ENCODE data around the gene DIS3L2.

DNA sequence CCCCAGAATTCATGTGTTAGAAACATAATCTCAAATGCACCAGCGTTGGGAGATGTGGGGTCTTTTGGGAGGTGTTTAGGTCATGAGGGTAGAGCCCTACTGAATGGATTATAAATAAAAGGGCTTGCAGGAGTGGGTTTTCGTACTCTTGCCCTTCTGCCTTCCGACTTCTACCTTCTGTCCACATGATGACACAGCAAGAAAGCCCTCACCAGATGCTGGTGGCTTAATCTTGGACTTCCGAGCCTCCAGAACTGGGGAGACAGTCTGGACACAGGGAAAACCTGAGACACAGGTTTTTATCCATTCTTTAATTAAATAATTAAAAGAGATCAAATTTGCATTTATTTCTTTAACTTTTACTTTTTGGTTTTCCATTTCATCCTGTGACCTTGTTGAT is 87.8 kb downstream of the DIS3L2 start:
- TF ChIP-seq, protein P1, sequence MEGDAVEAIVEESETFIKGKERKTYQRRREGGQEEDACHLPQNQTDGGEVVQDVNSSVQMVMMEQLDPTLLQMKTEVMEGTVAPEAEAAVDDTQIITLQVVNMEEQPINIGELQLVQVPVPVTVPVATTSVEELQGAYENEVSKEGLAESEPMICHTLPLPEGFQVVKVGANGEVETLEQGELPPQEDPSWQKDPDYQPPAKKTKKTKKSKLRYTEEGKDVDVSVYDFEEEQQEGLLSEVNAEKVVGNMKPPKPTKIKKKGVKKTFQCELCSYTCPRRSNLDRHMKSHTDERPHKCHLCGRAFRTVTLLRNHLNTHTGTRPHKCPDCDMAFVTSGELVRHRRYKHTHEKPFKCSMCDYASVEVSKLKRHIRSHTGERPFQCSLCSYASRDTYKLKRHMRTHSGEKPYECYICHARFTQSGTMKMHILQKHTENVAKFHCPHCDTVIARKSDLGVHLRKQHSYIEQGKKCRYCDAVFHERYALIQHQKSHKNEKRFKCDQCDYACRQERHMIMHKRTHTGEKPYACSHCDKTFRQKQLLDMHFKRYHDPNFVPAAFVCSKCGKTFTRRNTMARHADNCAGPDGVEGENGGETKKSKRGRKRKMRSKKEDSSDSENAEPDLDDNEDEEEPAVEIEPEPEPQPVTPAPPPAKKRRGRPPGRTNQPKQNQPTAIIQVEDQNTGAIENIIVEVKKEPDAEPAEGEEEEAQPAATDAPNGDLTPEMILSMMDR (conservative IDR thresholded peaks at IDR 0.05; ENCODE audit: low read depth in 2 of 2) = no peak
- no peak for TF ChIP-seq JUNB (IDR thresholded peaks at IDR 0.05; ENCODE audit: unreplicated experiment)
- no peak for TF ChIP-seq ZNF331 (CRISPR knock-in tag; IDR thresholded peaks at IDR 0.05; ENCODE audit: low read depth)
- no peak for TF ChIP-seq CREB1 (CRISPR knock-in tag; IDR thresholded peaks at IDR 0.05; ENCODE audit: low read depth)
- TF ChIP-seq ZNF114 (CRISPR knock-in tag; IDR thresholded peaks at IDR 0.05) = no peak
- TF ChIP-seq EZH2 (IDR thresholded peaks at IDR 0.05; ENCODE audit: low read depth, unreplicated experiment) = no peak
- TF ChIP-seq POLR2AphosphoS5 (IDR thresholded peaks at IDR 0.05; ENCODE audit: low read depth) = no peak
- TF ChIP-seq, protein P2, sequence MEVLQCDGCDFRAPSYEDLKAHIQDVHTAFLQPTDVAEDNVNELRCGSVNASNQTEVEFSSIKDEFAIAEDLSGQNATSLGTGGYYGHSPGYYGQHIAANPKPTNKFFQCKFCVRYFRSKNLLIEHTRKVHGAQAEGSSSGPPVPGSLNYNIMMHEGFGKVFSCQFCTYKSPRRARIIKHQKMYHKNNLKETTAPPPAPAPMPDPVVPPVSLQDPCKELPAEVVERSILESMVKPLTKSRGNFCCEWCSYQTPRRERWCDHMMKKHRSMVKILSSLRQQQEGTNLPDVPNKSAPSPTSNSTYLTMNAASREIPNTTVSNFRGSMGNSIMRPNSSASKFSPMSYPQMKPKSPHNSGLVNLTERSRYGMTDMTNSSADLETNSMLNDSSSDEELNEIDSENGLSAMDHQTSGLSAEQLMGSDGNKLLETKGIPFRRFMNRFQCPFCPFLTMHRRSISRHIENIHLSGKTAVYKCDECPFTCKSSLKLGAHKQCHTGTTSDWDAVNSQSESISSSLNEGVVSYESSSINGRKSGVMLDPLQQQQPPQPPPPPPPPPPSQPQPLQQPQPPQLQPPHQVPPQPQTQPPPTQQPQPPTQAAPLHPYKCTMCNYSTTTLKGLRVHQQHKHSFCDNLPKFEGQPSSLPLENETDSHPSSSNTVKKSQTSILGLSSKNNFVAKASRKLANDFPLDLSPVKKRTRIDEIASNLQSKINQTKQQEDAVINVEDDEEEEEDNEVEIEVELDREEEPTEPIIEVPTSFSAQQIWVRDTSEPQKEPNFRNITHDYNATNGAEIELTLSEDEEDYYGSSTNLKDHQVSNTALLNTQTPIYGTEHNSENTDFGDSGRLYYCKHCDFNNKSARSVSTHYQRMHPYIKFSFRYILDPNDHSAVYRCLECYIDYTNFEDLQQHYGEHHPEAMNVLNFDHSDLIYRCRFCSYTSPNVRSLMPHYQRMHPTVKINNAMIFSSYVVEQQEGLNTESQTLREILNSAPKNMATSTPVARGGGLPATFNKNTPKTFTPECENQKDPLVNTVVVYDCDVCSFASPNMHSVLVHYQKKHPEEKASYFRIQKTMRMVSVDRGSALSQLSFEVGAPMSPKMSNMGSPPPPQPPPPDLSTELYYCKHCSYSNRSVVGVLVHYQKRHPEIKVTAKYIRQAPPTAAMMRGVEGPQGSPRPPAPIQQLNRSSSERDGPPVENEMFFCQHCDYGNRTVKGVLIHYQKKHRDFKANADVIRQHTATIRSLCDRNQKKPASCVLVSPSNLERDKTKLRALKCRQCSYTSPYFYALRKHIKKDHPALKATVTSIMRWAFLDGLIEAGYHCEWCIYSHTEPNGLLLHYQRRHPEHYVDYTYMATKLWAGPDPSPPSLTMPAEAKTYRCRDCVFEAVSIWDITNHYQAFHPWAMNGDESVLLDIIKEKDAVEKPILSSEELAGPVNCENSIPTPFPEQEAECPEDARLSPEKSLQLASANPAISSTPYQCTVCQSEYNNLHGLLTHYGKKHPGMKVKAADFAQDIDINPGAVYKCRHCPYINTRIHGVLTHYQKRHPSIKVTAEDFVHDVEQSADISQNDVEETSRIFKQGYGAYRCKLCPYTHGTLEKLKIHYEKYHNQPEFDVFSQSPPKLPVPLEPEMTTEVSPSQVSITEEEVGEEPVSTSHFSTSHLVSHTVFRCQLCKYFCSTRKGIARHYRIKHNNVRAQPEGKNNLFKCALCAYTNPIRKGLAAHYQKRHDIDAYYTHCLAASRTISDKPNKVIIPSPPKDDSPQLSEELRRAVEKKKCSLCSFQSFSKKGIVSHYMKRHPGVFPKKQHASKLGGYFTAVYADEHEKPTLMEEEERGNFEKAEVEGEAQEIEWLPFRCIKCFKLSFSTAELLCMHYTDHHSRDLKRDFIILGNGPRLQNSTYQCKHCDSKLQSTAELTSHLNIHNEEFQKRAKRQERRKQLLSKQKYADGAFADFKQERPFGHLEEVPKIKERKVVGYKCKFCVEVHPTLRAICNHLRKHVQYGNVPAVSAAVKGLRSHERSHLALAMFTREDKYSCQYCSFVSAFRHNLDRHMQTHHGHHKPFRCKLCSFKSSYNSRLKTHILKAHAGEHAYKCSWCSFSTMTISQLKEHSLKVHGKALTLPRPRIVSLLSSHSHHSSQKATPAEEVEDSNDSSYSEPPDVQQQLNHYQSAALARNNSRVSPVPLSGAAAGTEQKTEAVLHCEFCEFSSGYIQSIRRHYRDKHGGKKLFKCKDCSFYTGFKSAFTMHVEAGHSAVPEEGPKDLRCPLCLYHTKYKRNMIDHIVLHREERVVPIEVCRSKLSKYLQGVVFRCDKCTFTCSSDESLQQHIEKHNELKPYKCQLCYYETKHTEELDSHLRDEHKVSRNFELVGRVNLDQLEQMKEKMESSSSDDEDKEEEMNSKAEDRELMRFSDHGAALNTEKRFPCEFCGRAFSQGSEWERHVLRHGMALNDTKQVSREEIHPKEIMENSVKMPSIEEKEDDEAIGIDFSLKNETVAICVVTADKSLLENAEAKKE (CRISPR knock-in tag; IDR thresholded peaks at IDR 0.05) = no peak
- TF ChIP-seq, protein P3, sequence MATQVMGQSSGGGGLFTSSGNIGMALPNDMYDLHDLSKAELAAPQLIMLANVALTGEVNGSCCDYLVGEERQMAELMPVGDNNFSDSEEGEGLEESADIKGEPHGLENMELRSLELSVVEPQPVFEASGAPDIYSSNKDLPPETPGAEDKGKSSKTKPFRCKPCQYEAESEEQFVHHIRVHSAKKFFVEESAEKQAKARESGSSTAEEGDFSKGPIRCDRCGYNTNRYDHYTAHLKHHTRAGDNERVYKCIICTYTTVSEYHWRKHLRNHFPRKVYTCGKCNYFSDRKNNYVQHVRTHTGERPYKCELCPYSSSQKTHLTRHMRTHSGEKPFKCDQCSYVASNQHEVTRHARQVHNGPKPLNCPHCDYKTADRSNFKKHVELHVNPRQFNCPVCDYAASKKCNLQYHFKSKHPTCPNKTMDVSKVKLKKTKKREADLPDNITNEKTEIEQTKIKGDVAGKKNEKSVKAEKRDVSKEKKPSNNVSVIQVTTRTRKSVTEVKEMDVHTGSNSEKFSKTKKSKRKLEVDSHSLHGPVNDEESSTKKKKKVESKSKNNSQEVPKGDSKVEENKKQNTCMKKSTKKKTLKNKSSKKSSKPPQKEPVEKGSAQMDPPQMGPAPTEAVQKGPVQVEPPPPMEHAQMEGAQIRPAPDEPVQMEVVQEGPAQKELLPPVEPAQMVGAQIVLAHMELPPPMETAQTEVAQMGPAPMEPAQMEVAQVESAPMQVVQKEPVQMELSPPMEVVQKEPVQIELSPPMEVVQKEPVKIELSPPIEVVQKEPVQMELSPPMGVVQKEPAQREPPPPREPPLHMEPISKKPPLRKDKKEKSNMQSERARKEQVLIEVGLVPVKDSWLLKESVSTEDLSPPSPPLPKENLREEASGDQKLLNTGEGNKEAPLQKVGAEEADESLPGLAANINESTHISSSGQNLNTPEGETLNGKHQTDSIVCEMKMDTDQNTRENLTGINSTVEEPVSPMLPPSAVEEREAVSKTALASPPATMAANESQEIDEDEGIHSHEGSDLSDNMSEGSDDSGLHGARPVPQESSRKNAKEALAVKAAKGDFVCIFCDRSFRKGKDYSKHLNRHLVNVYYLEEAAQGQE (IDR thresholded peaks at IDR 0.05; ENCODE audit: unreplicated experiment) = no peak
